Stimulated activated CD4-positive, alpha-beta T cell treated with anti-CD3 and anti-CD28 coated beads, Interleukin-15, amount 100 ng/mL, for 24 hours (primary cell): ENCODE measurements around the gene FXYD7.
A peak's percentile ranks its signal among the peaks of the same experiment; 100 is the strongest.

Source experiments
- DNase-seq: peaks from one replicate; pipeline ENCODE4 v3.0.0-alpha.2; 2020

FXYD7 gene

DNA sequence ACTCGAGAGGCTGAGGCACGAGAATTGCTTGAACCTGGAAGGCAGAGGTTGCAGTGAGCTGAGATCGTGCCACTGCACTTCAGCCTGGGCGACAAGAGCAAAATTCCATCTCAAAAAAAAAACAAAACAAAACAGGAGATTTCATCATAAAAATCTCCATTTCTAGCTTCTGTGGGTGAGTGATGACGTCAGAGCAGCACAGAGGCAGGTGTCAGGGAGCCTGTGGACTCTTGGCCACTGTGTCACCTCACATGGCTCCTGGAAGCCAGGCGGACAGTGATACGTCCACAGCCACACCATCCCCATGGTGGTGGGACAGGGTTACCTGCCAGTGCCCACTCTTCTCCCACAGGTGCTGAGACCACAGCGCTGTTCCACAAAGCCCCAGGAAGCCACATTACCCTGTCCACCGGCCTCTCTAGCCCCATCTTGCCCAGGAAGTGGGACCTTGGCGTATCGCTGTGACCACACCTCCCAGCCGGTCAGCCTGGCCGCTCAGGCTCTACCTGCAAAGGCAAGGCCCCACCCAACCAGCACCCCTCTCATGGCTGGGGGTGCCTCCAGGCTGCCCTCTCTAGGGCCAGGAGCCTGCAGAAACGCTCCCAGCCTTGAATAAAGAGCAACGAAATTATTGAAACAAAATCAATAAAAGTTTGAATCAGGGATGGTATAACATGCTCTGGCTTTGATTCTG lies 29.9 kb upstream of the FXYD7 start:
- DNase-seq = no peak

DNA sequence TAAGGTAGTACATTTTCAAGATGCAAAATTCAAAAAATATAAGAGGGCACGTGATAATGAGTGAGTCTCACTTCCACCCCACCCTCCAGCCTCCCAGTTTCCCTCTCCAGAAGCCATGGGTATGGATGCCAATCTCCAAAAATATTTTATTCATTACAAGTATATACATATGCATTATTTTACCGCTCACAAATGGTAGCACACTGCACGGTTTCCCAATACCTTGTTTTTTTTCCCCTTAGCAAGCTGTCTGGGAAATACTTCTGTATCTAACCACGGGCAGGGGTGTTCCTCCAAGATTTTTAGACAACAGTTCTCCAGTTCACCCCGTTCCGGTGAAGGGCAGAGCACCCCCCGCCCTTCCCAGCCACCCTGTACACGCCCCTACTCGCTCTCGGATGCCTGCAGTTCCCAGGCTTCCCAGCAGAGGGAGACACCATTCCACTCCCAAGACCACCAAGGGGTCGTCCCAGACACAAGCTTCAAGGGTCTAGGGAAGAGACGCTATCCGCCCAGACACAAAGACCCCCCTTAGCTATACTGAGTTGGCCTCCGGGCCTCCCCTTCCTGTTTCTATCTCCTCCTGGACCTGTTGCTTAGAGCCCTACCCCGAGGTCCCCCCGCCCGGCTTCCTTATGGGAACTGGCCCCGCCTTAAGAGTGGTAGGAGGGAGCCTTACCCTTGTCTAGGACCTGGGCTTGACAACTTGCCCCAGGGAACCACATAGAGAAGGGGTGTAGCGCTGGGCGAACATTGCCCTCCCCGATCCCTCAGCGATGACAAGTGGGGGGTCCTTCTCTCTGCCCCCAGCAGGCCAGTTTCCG lies 28.5 kb upstream of the FXYD7 start:
- DNase-seq = peak; percentile 73

DNA sequence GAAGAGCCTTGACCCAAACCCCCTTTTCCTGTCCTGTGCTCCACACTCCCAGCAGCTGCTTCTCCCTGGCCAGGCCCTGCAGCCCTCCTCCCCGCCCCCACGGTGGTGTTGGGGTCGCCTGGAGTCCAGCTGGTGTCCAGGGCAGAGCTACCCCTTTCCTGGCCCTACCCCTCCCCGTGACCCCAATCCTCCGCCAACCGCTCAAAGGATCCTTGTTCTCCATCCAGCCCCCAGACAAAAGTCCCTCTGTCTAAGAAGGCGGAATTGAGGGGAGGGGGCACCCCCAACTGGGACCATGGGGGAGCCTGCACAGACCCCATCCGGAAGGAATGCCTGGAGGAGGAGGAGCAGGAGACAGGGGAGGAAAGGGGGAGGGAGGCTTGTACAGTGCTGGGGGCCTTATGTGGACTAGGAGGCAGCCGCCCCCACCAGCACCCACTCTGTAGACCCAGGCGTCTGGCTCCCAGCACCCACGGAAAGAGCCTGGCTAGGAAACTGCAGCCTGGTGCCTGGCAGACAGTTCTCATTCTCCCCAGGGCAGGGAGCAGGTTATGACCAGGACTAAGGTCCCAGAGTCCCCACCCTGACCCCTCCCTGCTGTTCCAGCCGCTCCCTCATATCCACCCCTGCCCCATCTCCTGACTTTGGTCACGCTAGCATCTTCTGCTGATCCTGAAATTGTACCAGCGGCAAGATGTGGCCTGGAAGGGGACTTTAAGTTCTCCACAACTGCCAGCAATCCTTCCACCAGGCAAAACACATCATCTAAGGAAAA lies 27.7 kb upstream of the FXYD7 start, which contains the start of gene FXYD3:
Gene FXYD3 (plus strand): TSS at position 647 of the 775 bp plus-strand sequence. CDS start 3,554 bp downstream, outside the sequence.
- DNase-seq = no peak

DNA sequence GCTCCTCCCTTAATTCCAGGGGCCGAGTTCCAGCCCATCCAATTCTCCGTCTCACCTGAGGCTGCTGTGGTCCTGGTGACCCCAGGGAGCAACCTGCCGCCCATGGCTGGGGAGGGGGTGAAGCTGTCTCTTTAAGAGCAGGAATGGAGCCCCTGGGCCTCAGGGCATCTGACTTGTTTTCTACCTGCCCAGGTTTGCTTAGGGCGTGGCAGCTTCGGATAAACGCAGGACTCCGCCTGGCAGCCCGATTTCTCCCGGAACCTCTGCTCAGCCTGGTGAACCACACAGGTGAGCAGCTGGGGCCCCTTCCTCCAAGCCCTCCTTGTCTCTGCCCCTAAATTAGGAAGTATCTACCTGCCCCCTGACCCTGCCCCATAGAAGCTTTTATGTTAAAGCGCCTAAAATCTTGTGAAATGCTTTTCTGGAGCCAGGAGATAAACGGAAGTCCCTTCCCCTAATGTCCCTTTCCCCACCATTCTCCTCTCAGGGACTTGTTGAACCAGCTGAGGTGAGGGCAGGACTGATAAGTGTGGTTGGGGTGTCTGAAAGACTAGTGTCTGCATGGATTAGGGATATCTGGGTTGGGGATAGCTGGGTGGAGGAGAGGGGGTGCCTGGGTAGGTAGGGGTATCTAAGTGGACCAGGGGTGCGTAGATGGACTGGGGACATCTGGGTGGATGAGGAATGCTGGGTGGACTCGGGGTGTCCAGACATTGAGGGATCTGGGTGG lies 26.8 kb upstream of the FXYD7 start:
- no peak for DNase-seq

DNA sequence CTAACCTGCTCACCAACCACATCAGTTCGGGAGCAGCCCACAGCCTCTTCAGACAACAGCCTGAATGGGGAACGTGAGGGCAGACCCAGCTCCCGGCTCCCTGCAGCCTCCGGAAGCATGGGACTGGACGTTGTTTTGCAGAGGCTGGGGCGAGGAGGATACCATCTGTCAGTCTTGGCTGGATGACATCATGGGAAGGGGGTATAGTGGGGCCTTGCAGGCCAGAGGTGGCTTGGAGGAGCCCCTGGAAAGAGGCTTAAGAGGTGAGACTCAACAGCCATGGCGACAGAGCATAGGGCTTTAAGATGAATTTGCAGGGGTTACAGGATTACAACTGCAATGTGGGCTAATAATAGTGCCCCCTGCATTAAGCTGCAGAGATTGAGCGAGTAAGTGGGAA lies 25.9 kb upstream of the FXYD7 start:
- no peak for DNase-seq

DNA sequence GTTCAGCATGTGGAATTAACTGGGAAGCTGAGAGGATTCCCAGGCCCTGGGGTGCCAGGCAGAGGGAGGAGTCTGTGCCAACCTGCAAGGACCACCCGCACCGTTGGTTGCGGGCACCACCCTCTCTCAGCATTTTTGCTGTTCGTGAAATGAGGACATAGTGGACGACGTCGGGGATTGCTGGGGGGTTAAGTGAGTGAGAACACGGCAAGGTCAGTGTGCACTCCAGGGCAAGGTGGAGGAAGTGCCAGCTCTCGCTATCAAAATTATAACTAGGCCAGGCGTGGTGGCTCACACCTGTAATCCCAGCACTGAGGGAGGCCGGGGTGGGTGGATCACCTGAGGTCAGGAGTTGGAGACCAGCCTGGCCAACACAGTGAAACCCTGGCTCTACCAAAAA lies 25.3 kb upstream of the FXYD7 start:
- DNase-seq = no peak

DNA sequence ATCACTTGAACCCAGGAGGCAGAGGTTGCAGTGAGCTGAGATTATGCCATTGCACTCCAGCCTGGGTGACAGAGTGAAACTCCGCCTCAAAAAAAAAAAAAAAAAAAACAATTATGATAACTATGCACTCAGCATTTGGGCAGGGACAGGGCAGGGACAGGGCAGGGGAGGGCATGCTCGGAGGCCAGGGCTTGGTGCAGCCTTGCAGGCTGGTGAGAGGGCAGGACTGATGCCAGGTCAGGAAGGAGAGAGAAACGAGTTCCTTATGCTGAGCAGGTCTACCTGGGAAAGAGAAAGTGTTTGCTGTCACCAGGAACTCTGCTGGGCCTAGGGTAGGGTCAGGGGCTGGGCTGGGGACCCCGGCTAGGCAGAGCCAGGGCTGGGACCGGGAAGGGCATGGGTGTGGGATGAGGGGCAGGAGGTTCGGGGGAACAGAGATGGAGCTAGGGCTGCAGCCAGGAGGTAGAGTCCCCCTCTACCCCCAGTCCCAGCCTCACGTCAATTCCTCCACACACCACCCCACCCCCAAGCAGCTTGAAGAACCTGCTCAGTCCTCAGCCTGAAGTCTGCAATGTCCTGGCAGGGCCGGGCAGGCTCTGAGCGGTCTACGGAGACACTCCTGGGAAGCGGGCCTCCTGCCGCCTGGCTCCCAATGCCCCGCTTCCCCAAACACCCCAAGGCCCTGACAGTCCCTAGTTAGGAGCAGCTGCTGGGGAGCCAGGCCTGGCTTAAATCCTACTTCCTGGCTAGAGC lies 24.6 kb upstream of the FXYD7 start:
- no peak for DNase-seq

DNA sequence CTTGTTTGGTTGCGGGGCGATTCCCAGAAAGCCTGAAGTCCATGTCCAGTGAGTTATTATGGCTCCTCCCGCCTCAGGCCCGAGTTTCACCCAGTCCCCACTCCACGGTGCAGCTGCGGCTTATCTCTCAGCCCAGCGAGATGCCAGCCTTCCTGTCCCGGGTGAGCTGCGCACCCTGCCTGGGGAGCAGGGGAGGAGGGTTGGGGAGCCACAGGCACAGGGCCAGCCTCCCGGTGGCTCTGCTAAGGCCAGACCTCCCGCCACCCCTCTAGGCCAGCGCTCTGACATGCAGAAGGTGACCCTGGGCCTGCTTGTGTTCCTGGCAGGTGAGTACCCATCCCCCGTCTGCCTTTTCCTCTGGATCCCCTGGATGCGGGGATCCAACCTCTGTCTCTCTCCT lies 24.0 kb upstream of the FXYD7 start:
- no peak for DNase-seq

DNA sequence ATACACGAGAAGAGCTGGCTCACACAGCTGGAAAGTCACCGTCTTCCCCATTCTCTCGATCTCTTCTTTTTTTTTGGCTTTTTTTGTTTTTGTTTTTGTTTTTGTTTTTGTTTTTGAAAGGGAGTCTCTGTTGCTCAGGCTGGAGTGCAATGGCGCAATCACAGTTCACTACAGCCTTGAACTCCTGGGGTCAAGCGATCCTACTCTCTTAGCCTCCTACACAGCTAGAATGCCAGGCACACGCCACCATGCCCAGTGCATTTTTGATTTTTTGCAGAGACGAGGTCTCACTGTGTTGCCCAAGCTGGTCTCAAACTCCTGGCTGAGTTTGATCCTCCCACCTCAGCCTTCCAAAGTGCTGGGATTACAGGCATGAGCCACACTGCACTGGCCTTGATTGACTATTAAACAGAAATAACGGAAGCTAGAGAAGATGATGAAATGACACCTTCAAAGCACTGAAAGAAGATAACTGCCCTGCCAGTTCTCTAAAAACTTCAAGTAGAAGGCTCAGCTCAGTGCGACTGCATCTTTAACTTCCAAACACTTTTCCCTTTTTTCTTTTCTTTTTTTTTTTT lies 23.4 kb upstream of the FXYD7 start:
- no peak for DNase-seq

DNA sequence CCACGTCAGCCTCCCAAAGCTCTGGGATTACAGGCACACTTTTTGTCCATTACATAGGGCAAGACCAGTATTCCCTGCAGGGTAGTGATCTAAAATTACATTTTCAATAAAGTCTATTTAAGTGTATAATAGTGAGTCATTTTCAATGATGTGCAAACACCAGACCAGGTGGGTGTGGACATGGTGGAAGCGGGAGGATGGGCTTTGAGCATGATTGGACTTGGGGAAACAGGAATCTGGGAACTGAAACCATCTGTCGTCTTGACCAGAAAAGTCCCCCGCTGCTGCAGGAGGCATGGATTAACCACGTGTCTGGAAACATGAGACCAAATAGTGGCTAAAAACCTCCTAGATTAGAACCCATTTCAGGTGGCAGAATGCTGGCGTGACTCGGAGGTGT lies 22.6 kb upstream of the FXYD7 start:
- DNase-seq = no peak

DNA sequence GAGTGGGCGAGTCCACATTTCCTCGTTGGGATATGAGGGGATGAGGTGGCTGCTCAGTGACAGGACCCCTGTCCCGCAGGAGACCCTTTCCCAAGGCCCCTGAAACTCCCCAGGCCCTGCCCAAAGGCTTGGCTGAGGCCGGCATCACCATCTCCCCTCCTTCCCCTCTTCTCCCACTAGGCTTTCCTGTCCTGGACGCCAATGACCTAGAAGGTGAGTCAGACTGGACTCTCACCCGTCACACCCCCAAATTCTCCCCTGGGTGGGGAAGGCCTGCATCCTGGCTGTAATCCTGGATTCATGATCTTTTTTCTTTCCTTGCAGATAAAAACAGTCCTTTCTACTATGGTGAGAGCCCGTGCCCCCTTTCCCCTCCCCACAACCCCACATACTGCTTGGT lies 22.2 kb upstream of the FXYD7 start:
- no peak for DNase-seq

DNA sequence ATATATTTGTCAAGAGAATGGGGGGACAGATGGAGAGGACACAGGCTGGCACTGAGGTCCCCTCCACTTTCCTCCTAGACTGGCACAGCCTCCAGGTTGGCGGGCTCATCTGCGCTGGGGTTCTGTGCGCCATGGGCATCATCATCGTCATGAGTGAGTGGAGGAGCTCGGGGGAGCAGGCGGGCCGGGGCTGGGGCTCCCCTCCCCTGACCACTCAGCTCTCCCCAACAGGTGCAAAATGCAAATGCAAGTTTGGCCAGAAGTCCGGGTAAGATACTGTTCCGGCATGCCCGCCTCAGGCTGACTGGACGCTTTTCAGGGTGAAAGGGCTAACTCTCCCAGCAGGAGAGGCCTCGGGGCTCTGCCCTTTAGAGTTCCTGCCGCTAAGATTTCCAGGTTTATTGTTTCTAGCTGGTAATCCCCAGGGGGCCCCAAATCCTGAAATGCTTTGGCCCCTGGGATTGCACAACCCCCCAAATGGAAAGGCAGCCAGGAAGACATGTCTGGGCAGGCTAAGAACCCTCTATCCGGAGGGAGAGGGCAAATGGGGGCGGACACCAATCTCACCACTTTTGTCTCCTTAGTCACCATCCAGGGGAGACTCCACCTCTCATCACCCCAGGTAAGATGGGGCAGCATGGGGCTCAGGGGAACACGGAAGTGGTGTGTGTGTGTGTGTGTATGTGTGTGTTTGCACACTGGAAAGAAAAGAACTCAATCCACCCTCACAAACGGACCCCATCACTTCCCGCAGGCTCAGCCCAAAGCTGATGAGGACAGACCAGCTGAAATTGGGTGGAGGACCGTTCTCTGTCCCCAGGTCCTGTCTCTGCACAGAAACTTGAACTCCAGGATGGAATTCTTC lies 20.1 kb upstream of the FXYD7 start:
- no peak for DNase-seq

DNA sequence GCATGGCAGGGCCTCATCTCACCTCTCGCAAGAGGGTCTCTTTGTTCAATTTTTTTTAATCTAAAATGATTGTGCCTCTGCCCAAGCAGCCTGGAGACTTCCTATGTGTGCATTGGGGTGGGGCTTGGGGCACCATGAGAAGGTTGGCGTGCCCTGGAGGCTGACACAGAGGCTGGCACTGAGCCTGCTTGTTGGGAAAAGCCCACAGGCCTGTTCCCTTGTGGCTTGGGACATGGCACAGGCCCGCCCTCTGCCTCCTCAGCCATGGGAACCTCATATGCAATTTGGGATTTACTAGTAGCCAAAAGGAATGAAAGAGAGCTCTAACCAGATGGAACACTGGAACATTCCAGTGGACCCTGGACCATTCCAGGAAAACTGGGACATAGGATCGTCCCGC lies 19.5 kb upstream of the FXYD7 start:
- no peak for DNase-seq

DNA sequence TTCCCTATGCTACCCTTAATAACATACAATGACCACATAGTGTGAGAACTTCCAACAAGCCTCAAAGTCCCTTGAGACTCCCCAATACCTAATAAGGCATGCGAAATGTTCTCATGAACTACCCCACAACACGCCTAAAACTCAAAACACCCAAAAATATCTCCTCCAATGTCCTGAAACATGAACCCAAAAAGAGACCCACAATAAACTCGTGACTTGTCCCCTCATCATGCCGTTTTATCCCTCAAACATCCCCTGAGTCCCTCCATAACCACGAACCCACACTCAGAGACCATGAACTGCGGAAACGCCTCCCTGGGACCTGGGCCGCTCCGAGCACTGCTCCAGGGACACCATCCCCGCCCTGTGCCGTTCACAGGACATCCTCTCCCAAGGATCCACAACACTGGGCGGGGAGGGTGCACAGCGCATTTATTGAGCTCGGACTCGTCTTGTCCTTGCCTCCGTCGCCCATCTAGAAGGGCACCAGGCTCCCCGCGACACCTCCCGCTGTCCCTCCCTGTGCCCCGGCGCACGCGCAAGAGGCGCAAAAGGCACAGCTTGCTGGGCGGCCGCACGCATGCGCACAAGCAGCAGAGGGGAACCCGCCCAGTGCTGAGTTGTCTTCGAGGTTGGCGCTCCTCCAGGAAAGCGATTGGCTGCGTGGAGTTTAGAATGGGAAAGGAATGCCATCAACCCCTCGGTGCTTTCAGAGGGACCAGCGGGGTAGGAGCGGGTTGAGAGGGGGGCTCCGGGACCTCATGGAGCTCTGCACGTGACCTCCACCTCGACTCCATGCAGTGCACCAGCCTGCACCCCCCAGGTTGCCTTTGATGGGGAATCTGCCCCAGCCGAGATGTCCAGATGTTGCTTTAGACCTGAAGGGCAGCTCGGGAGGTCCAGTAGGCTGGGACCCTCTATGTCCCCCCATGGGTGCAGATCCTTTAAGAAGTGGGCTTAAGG lies 18.7 kb upstream of the FXYD7 start:
- DNase-seq = peak; percentile 92

DNA sequence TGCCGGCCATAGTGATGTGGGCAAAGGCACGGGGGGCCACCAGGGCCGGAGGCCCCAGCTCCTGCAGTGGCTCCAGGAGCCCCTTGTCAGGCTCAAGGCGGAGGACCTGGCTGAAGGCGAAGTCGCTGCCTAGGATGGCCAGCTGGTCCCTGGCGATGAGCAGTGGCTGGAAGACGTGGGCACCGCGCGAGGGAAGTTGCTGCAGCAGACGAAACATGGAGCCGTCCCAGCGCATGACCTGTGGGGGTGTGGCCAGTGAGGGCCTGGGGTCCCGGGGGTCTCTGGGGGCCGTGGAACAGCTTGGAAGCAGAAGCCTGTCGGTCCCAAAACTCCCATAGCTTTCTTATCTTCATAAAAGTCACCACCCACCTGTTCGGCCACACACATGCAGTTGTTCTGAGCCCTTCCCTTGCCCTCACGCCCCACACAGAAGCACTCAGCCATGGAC lies 17.8 kb upstream of the FXYD7 start:
- DNase-seq = no peak

DNA sequence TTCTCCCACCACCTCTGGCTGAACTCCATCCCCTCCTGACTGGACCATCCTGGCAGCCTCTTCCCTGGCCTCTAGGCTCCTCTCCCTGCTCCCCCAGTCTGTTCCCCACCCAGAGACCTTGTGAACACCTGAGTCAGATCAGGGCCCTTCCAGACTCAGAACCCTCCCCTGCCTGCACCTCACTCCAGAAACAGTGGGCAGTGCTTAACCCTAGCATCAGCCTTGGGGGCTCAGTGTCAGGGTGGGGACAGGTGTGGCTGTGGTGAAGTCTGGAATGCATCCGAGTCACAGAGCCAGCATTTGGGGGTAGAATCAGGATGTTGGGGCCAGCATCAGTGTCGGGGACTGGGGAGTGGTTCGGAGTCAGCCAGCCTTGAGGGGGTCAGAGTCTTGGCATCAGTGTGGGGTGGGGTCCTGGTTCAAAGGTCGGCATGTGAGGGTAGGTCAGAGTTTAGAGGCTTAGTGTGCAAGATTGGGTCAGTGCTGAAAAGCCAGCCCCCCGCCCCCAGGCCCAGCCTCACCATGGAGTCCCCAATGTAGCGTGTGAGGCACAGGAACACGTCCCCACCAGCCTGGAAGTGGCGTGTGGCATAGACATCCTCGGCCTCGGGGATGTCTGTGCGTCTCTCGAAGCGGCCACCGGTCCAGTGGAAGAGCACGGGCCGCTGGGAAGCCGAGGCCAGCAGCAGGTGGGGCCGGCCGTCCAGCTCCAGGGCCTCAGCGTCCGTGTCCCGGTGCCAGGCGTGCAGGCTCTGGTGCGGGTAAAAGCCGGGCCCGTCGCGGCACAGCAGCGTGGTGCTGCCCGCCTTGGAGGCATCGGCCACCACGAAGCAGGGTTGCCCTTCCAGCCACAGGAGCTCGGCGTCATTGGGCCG lies 17.1 kb upstream of the FXYD7 start:
- no peak for DNase-seq

DNA sequence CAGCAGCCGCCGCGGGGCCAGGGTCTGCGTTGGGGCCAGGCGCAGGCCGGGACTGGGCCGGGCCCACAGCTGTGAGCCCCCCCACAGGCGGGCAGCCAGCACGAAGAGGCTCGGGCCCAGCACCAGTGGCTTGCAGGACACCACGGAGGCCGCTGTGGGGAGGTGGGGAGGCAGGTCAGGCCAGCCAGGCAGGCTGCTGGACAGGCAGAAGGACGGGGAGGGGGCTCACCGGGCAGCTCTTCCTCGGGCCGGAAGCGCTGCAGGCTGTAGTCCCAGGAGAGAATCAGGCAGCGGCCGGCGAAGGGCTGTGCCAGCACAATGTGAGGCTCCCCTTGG lies 16.5 kb upstream of the FXYD7 start:
- DNase-seq = no peak

DNA sequence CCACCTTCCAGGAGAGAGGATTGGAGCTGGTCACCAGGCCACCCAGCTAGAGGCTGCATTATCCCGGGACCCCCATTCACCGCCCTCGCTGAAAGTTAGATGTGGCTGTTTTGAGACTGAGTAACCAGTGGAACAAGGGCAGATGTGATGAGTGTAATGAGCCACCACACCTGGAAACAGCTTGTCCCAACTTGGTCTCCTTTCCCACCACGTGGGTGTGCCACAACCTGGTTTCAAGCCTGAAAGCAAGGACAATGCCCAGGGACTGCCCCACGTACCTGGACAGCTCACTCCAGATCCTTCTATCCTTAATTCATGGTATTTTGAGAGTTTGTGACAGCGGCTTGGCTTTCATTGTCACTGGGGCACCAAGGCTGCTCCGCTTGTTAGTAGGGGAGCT lies 15.2 kb upstream of the FXYD7 start:
- DNase-seq = no peak
